Neural progenitor cell (in vitro differentiated cells): ENCODE results near the gene IQCM.

Source experiments
- EZH2phosphoT487 ChIP-seq: fragments of 200-600 bp; sonication (generic); IDR thresholded peaks from 2 replicates; pipeline ENCODE4 v1.6.1; 2017; ENCODE audit warnings: antibody characterized with exemption
- TF ChIP-seq, protein P1 (sequence below): fragments of 200-600 bp; sonication (generic); IDR thresholded peaks from 2 replicates; pipeline ENCODE4 v1.5.1; 2017; ENCODE audit warnings: antibody characterized with exemption, mild to moderate bottlenecking

DNA sequence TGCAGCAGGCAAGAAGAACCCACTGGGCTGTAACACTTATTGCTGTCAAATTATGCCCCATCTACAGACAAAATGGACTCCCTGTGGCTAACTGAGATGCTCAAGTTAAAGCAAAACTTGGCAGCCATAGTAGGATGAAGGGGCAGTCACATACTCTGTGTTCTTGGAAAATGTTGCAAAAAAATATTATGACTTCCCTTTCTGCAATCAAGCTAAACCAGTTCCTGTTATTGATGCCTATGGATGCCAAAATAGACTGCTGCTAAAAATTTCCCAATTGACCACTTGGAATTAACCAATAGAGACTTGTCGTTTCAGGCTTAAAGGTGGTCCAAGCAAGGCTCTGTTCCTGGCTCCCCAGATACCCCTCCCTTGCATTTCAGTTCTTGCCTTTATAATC is 49.5 kb downstream of the IQCM start:
- TF ChIP-seq, protein P1, sequence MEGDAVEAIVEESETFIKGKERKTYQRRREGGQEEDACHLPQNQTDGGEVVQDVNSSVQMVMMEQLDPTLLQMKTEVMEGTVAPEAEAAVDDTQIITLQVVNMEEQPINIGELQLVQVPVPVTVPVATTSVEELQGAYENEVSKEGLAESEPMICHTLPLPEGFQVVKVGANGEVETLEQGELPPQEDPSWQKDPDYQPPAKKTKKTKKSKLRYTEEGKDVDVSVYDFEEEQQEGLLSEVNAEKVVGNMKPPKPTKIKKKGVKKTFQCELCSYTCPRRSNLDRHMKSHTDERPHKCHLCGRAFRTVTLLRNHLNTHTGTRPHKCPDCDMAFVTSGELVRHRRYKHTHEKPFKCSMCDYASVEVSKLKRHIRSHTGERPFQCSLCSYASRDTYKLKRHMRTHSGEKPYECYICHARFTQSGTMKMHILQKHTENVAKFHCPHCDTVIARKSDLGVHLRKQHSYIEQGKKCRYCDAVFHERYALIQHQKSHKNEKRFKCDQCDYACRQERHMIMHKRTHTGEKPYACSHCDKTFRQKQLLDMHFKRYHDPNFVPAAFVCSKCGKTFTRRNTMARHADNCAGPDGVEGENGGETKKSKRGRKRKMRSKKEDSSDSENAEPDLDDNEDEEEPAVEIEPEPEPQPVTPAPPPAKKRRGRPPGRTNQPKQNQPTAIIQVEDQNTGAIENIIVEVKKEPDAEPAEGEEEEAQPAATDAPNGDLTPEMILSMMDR, result no peak
- TF ChIP-seq EZH2phosphoT487, result no peak
